Activated T-helper 2 cell treated with anti-CD3 and anti-CD28 coated beads, Interferon-gamma antibody, Interleukin-2, Interleukin-4, amounts not matched to agents 10 μg/mL and 5 μg/mL and 100 μg/mL, durations not matched to agents 14 hours and 24 hours and 36 hours (primary cell): ENCODE data around the gene RAB12. TPM values are rescaled to one million over a fixed set of nuclear protein-coding genes. Genes with fewer than 3 reads are reported as not detected.

Source experiments
- DNase-seq: peaks from one replicate; pipeline ENCODE4 v3.0.0; 2021; ENCODE audit warnings: low spot score
- H3K27ac Mint-ChIP-seq: one replicate; pipeline ENCODE4 v1.8.0; 2021; ENCODE audit warnings: mixed read lengths
- H3K27me3 Mint-ChIP-seq: one replicate; pipeline ENCODE4 v1.8.0; 2021; ENCODE audit warnings: low read depth, mixed read lengths
- H3K36me3 Mint-ChIP-seq: one replicate; pipeline ENCODE4 v1.8.0; 2021; ENCODE audit warnings: low read depth, mixed read lengths
- H3K4me1 Mint-ChIP-seq: one replicate; pipeline ENCODE4 v1.8.0; 2021; ENCODE audit warnings: low read depth, mixed read lengths
- H3K4me3 Mint-ChIP-seq: one replicate; pipeline ENCODE4 v1.8.0; 2021; ENCODE audit warnings: low read depth, mild to moderate bottlenecking, moderate library complexity, mixed read lengths
- H3K9me3 Mint-ChIP-seq: one replicate; pipeline ENCODE4 v1.8.0; 2021; ENCODE audit warnings: mixed read lengths
- intact Hi-C: fragments of 100-400 bp; cut with micrococcal nuclease; formaldehyde crosslinking; loops from one replicate; pipeline ENCODE4 v1.15.1; 2023
- total RNA-seq: library from RNA; stranded (reverse); gene quantifications from 2 replicates; pipeline ENCODE4 v1.2.3, GENCODE V29; 2022

RAB12 gene
- total RNA-seq, 1 donor from 2014 or later: 14.7 TPM

GRCh38 chr18:8685914-8686216, 76.6 kb downstream of the RAB12 start:
- intact Hi-C loops: no loop called here
- no peak for DNase-seq
- Mint-ChIP-seq H3K4me1 (no peaks in the 10 kb centered on the region), H3K27me3 (no peaks in the 10 kb centered on the region), H3K4me3 (no peak overlapping the region), H3K27ac (no peak overlapping the region), H3K36me3 (no peaks in the 10 kb centered on the region), H3K9me3 (no peaks in the 10 kb centered on the region)

DNA sequence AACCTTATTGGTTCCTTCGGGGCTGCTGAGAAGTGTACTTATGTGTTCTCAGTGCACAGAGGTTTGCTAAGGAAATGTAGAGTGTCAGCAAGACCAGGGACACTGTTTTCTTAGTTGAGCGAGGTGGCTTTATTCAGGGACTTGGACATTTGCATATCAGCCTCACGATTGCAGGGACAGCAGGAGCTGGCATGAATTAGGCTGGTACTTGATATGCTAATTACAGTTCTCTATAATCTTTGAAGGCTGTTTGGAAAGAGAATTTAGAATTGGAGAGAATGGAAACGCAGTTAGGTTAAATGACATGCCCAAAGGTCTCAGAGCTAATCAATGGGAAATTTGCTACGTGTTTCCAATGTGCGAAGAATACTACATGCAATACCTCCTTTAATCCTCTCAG, 77.4 kb downstream of the RAB12 start:
- Mint-ChIP-seq H3K36me3 (no peaks in the 10 kb centered on the region), H3K9me3 (no peaks in the 10 kb centered on the region), H3K4me1 (no peaks in the 10 kb centered on the region), H3K27me3 (no peaks in the 10 kb centered on the region), H3K27ac (no peak overlapping the region), H3K4me3 (no peak overlapping the region)
- intact Hi-C loops: no loop called here
- no peak for DNase-seq

GRCh38 chr18:8688216-8688800, 79.1 kb downstream of the RAB12 start:
- no peaks in the 10 kb centered on the region for H3K4me1 Mint-ChIP-seq
- no peak overlapping the region for H3K27ac Mint-ChIP-seq
- intact Hi-C loops: no loop called here
- H3K4me3 Mint-ChIP-seq: no peak overlapping the region
- H3K27me3 Mint-ChIP-seq: no peaks in the 10 kb centered on the region
- no peaks in the 10 kb centered on the region for H3K9me3 Mint-ChIP-seq
- H3K36me3 Mint-ChIP-seq: no peaks in the 10 kb centered on the region
- no peak for DNase-seq

DNA sequence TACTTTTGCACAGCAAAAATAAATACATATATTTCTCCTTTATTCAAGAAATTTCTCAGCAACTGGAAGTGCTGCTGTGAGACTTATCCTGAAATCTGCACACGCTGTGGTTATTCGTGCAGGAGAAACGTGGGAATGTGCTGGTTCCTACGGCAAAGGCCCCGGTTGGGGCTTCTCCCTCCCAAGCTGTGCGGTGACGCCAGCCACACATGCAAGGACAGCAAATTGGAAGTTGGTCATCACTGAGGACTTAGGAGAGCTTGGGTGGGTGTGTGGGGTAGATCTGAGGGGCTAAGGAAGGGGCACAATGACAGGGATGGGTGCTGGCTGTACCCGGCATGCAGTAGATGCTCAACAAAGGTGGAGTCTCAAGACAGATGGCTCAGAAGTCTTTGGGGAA, 79.6 kb downstream of the RAB12 start:
- H3K4me1 Mint-ChIP-seq: no peaks in the 10 kb centered on the region
- H3K9me3 Mint-ChIP-seq: no peaks in the 10 kb centered on the region
- H3K36me3 Mint-ChIP-seq: no peaks in the 10 kb centered on the region
- no peak overlapping the region for H3K27ac Mint-ChIP-seq
- H3K4me3 Mint-ChIP-seq: no peak overlapping the region
- no peaks in the 10 kb centered on the region for H3K27me3 Mint-ChIP-seq
- intact Hi-C loops: no loop called here
- no peak for DNase-seq

Other genes with a start within 250 kb of the RAB12 start
- gene MTCL1, start 96.1 kb downstream of the RAB12 start, total RNA-seq: 0.34 and 0.50 TPM in 2 replicates